Choroid plexus epithelial cell (primary cell): Measurements from ENCODE around the gene GBF1.

ENCODE experiments used
- DNase-seq: peaks from one replicate; pipeline ENCODE4 v3.0.0-alpha.2; 2010; ENCODE audit warnings: low read depth
- H3K4me3 ChIP-seq: 2 replicates; pipeline ENCODE4 v1.5.1; 2011; ENCODE audit warnings: low read depth, mild to moderate bottlenecking, control low read depth, low read length, moderate library complexity
- CTCF ChIP-seq: conservative IDR thresholded peaks from 2 replicates; pipeline ENCODE4 v1.5.1; 2011; ENCODE audit warnings: low read depth, mild to moderate bottlenecking, control low read depth, inconsistent platforms, low read length, moderate library complexity

The GBF1 gene

GRCh38 chr10:102426803-102427287, 181.5 kb downstream of the GBF1 start:
- no peak for TF ChIP-seq CTCF
- DNase-seq, result no peak
- H3K4me3 ChIP-seq, result no peak overlapping the region

- H3K4me3 ChIP-seq, result no peak overlapping the region
- no peak for TF ChIP-seq CTCF
- DNase-seq, result no peak
Measured at GRCh38 chr10:102429468-102429867, 184.1 kb downstream of the GBF1 start.

GRCh38 chr10:102431452-102432124, 186.3 kb downstream of the GBF1 start:
- peak; percentile 9 for TF ChIP-seq CTCF
- peak overlapping the region; percentile 94 for H3K4me3 ChIP-seq
- peak; percentile 57 for DNase-seq
